ENCODE data around the gene SKI.
"Not testable (repeated sequence)": the region's sequence is repeated elsewhere in the genome, so short reads cannot be mapped to it uniquely, and the experiment has no call there.

Gene SKI

DNA sequence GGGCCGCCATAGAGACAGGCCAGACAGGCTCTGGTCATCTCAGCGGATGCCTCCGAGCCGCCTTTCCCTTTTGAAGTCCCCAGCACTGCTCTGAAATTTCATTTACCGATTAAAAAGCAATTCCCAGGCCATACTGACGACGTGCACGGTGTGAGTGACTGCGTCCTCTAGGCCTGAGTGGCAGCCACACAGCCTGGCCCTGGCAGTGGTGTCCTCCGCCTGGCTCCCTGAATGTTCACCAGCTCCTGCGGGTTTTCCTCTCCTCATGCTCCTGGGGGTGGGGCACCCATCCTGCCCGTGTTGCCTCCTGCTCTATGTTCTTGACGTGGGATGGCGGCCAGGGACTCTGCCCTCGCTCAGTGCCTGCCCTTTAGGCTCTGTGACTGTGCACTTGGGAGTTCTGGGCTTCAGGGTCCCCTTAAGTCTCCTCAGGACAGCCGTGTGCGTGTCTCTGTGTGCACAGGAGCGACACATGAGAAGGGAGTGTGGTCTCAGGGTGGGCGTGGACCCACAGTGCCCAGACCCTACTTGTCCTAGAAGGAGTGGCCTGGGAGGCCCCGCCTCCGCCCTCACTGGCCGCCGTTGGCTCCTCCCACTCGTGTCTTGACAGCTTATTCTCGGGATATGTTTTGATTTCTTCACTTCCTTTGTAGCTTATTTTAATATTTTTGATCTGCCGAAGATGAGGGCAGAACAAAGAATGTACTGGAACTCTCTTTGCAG, 3.6 kb downstream of the SKI start:
- peak; percentile 40 to 76 for DNase-seq

GRCh38 chr1:2232255-2232915, 4.3 kb downstream of the SKI start:
- DNase-seq: peak; percentile 41 to 64

GRCh38 chr1:2232916-2233438, 4.9 kb downstream of the SKI start:
- DNase-seq: no peak

- no peak for DNase-seq
These were observed 5.3 kb downstream of the SKI start for GRCh38 chr1:2233468-2233867.

- peak; percentile 96 to 99 for DNase-seq
These were observed 6.1 kb downstream of the SKI start for GRCh38 chr1:2233997-2234761.

GRCh38 chr1:2234762-2235113, 6.6 kb downstream of the SKI start:
- DNase-seq: no peak

- DNase-seq: no peak
These were observed 7.3 kb downstream of the SKI start for GRCh38 chr1:2235300-2235998.

DNA sequence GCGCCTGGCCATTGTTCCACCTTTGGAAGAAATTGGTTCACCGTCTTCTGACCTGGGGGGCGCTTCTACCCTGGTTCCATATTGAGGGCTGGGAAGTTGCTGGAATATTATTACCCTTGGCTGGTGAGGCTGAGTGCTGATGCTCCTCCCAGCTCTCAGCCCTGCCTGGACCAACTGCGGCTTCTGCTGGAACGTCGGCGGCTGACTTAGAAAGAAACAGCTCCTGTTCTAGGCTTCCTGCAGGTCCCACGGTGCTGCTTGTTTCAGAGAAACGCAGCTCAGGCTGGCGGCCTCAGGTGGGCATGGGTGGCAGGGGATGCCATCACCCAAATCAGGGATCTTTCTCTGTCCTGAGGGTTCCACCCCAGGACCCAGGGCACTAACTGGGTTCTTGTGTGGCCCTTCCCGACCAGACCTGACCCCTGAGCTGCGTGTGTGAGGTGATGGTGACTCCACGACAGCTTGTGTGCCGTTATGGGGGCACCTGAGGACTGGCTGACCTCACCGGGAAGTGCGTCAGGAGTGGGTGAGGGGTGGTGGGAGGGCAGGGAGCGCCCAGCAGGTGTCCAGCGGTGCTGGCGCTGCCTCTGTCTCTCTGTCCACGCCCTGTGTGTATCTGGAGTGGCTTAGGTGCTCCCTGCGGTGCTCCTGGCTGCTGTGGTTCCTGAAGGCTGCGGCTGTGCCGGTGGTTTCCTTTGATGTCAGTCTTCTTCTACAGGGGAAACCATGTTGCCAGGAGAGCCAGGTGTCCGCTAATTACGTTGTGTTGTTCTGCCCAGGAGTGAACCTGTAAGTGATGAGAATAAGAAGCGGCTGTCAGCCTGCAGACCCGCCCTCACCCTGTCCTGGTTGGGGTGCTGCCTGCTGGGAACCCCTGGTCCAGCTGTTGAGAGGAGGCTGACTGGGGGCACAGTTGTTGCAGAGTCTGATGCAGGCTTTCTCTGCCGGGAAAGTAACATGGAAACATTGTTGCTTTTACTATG, 8.9 kb downstream of the SKI start:
- no peak for DNase-seq

DNA sequence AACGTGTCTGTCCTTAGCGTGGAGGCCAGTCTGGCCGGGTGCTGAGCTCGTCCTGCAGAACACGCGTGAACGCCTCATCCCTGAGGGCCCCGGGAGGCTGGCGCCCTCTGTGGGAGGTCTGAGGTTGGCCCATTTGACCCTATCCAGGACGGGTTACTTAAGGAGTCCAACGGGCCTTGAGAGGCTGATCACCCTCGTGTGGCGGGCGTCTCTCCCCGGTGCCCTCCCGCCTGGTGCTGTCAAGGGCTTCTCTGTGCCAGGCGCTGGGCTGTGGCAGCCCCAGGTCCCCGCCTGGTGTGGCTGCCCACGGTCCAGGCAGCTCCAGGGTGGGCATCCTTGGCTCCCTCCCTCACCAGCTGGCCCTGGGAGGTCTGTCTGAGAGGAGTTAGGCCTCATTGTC, 9.7 kb downstream of the SKI start:
- DNase-seq: peak in 1 of 2 donors; percentile 25

DNA sequence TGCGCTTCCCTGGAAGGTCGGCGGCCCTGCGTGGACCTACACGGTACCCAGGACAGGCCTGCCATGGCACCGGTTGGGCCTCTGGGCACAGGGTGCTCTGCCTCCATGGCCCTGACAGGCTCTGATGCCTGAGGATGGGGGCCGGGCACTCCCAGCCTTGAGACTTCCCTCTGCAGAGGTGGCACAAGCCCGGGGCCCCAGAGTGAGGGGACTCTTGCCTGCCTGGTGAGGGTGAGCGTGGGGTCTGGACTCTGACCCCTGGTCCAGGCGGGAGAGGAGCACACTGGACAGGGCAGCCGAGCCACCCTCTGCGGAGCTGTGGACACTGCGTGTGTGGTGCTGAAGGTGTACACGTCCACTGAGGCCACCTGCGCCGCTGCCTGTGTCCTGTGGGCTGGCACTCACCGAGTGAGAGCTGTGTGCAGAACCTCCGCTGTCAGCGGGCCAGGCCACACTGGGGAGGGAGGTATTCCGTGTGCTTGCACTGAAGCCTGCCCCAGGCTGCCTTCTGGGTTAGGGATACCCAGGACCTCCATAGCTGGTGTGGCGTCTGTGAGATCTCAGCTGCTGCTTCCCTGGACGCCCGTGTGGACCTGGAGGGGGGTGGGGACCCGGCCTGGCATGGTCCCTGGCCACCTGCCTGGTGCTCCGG, 10.4 kb downstream of the SKI start:
- no peak for DNase-seq

GRCh38 chr1:2239013-2239370, 10.9 kb downstream of the SKI start:
- DNase-seq: no peak

DNA sequence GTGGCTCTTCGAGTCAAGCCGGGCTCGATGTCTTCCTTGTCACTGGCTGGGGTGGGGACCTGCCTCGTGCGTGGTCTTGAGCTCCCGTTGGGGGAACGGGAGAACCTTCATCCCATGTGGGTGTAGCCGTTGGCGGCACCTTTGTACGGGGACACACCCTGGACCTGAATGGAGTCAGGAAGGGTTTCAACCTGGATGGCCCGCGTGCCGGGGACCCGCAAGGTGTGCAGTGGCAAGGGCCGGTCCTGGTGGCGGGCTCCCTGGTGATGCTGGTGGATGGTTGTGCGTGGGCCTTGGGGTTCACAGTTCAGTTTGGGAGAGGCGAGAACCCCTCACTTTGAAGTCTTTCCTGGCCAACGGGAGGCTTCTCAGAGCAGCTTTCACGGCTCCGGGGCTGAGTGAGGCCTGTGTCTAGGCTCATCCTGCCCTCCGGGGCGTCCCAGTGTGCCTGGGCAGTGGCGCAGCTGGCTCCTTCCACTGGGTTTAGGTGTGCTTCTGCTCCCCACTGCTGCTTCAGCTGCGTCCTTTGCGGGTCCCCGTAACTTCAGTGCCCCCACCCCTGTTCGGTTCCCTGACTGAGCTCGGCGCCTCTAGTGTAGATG, 11.4 kb downstream of the SKI start:
- no peak for DNase-seq

DNA sequence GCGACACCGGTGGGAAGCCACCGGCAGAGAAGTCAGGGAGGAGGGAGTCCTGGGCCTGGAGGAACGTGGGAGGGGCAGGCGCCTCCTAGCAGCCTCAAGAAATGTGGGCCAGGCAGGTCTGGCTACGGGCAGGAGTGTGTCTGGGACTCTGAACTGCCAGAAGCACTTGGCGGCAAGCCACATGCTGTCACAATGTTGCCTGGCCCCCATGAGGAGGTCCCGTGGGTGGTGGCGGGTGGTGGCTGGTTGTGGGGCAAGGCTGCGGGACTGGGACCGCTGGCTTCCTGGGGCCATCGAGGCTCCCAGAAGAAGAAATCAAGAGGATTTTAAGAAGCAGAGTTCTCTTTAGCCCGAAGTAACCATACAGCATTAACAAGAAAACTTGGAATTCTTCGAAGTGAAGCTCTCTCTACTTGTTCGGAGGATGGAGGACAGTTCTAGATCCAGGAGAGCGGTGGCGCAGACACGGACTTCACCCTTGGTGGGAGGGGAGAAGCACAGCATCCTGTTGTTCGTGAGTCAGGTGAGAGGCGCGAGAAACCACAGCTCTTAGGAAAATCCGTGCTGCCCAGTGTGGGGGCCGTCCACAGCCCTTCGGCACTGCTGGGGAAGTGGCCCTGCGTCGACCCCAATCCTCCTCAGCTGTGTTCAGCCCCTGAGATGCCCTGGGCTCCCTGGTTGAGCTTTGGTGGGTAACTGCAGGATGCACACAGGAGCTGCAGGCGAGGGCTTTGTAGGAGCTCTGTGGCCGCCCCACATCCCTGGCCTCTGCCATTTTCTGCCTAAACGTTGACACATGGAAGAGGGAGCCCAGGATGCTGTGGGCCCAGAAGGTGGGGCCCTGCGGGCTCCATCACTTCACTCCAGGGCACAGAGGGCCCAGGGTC, 12.4 kb downstream of the SKI start:
- DNase-seq: peak; percentile 74 to 76

- no peak for DNase-seq
These were observed 13.7 kb downstream of the SKI start for GRCh38 chr1:2241820-2242219.

GRCh38 chr1:2242814-2243725, 15.0 kb downstream of the SKI start:
- DNase-seq: peak; percentile 64 to 91

GRCh38 chr1:2247045-2247394, 18.9 kb downstream of the SKI start:
- not testable (repeated sequence) for DNase-seq

DNA sequence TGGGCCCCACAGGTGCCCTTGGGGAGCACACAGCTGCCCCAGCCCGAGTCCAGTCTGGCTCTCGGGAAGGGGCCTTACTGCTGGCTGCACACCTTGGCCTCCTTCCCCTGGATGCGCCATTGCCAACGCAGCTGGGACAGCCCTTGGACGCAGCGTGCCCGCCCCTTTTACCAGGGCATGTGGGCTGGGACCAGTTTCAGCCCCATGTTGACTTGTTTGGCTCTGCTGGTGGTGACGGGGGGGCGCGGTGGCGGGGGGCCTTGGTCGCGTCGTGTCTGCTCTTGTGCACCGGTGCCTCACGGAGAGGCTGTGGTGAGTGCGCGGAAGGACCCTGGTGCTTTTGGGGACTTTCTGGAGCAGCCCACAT, 19.6 kb downstream of the SKI start:
- no peak for DNase-seq

DNA sequence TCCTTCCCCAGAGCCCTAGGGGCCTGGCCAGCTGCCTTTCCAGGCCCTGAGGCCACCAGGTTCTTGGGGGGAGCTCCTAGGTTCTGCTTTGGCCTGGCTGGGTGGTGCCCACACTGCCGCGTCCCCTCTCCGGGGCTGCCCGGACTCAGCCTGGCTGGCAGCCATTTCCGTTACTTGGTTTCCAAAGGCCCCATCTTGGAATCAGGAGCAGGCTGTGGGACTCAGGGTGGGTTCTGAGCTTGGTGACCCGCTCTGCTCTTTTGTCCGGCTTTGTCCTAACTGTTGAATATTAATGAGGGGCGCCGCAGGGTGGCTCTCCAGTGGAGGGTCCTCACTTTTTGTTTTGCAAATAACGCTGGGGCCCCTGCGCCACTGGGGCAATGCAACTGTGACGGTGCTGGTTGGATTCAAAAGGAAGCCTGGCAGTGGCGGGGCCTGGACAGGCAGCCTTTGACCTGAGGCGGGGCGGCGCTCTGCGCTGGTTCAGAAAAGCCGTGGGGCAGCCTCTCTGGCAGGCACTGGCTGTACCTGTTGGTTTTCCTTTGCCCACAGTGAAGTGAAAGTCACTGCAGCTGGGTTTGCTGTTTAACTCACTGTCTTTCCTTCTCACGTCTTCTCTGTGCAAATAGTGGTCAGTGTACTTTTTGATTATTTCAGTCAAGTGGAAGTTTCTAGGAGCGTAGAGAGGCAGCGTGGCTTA, 20.2 kb downstream of the SKI start:
- DNase-seq: no peak
